ENCODE measurements around the gene FDXACB1. TPM values are rescaled to one million over a fixed set of nuclear protein-coding genes. Genes with fewer than 3 reads are reported as not detected.
A peak's percentile ranks its signal among the peaks of the same experiment; 100 is the strongest.

Gene FDXACB1
- total and polyA plus RNA-seq, 2 donors (not counting 3 experiments of a cell fraction or from before 2014, with no cell fraction given), result 1.1 to 1.4 TPM

- FAIRE-seq (no peak), DNase-seq (ENCODE audit: low read depth, low spot score) (no peak)
- Histone ChIP-seq H3K9ac (replicated peaks; ENCODE audit: extremely low read depth, insufficient read depth, low read length) (no peak within 1 kb of the TSS), H3K9me3 (replicated peaks; ENCODE audit: control insufficient read depth, insufficient read depth, low read length) (no peaks in the 10 kb centered on the region), H3K4me1 (ENCODE audit: control insufficient read depth, extremely low read depth, insufficient read depth, low read length) (peaks cover 6% of the 10 kb centered on the region), H3K27me3 (ENCODE audit: control insufficient read depth in 2 of 2, insufficient read depth in 2 of 2, low read length in 2 of 2) (peaks cover 2 to 9% of the 10 kb centered on the region in 2 experiments), H3K4me2 (ENCODE audit: insufficient read depth, low read length) (no peak within 1 kb of the TSS), H3K4me3 (replicated peaks in 1 of 3; ENCODE audit: insufficient read depth in 1 of 3, low read depth in 1 of 3, low read length in 3 of 3) (no peak within 1 kb of the TSS), H4K20me1 (replicated peaks; ENCODE audit: control insufficient read depth, extremely low read depth, insufficient read depth, low read length) (no peaks in the 10 kb centered on the region), H3K9me1 (replicated peaks; ENCODE audit: control insufficient read depth, extremely low read depth, insufficient read depth, low read length) (no peaks in the 10 kb centered on the region), H3K27ac (ENCODE audit: insufficient read depth, low read depth, low read length) (no peak within 1 kb of the TSS), H3K36me3 (ENCODE audit: control insufficient read depth in 2 of 2, extremely low read depth in 1 of 2, insufficient read depth in 2 of 2, low read length in 2 of 2) (no peaks in the 10 kb centered on the region), H2AFZ (ENCODE audit: low read depth, low read length) (peak within 1 kb of the TSS; percentile 38), H3K79me2 (ENCODE audit: control insufficient read depth, insufficient read depth, low read length) (no peaks in the 10 kb centered on the region)
- intact Hi-C loops (cut with micrococcal nuclease), result no loop called here
- no TSS peak for BruUV-seq (replicated peaks)
- dilution Hi-C loops (cut with MboI; ENCODE audit: extremely low pct_ligation_motif_present, low sequenced_read_pairs), result no loop called here
- CTCF ChIA-PET, result interaction anchor here (0.5 to 1.1 kb wide), 2 partner anchors 31 to 41 kb away, joined by 3 read pairs; no protein-coding TSS in a partner anchor
- POLR2A ChIA-PET, result no interaction called here
- no peak for TF ChIP-seq MAX (IDR thresholded peaks at IDR 0.05; ENCODE audit: insufficient read depth, insufficient read length)
- no peak for TF ChIP-seq POLR2AphosphoS5 (IDR thresholded peaks at IDR 0.05; ENCODE audit: insufficient read depth, low read depth, low read length)
- TF ChIP-seq MYC (IDR thresholded peaks at IDR 0.05; ENCODE audit: low read depth, low read length), result no peak
- TF ChIP-seq EZH2 (IDR thresholded peaks at IDR 0.05; ENCODE audit: borderline replicate concordance, low read depth, low read length, severe bottlenecking), result no peak
- TF ChIP-seq JUN (IDR thresholded peaks at IDR 0.05; ENCODE audit: borderline replicate concordance, insufficient read depth, insufficient read length, low read depth), result no peak
- TF ChIP-seq FOS (IDR thresholded peaks at IDR 0.05; ENCODE audit: borderline replicate concordance, insufficient read depth, low read length), result no peak
- TF ChIP-seq POLR2A (IDR thresholded peaks at IDR 0.05; ENCODE audit: low read depth, low read length), result no peak
- TF ChIP-seq GATA2 (IDR thresholded peaks at IDR 0.05; ENCODE audit: insufficient read depth, insufficient read length, low read depth, low read length), result no peak
- TF ChIP-seq CTCF (IDR thresholded peaks at IDR 0.05; ENCODE audit: extremely low read depth in 1 of 2, insufficient read depth in 1 of 2, low read depth in 1 of 2, low read length in 2 of 2), result no peak
Observed at GRCh38 chr11:111912535-111912934, 33.6 kb upstream of the FDXACB1 start, which contains the start of gene HSPB2. Gene HSPB2 (plus strand): TSS chr11:111912734. CDS start chr11:111912830, 96 bp downstream.

Data from endothelial cell of umbilical vein (primary cell).